ENCODE data around the gene BICRA. TPM values are rescaled to one million over a fixed set of nuclear protein-coding genes. Genes with fewer than 3 reads are reported as not detected.

The BICRA gene
- total RNA-seq, 1 experiment from 2014 or later, result 29.3 TPM

DNA sequence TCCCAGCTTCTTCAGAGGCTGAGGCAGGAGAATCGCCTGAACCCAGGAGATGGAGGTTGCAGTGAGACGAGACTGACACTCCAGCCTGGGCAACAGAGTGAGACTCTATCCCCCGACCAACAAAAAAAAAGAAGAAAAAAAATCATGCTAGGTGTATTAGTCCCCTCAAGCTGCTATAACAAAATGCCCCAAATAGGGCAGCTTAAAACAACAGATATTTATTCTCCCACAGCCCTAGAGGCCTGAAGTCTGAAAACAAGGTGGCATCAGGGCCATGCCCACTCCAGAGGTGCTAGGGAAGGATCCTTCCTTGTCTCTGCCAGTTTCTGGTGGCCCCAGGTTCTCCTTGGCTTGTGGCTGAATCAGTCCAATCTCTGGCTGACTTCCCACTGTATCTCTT lies 95.7 kb downstream of the BICRA start:
- TF ChIP-seq, protein P1, sequence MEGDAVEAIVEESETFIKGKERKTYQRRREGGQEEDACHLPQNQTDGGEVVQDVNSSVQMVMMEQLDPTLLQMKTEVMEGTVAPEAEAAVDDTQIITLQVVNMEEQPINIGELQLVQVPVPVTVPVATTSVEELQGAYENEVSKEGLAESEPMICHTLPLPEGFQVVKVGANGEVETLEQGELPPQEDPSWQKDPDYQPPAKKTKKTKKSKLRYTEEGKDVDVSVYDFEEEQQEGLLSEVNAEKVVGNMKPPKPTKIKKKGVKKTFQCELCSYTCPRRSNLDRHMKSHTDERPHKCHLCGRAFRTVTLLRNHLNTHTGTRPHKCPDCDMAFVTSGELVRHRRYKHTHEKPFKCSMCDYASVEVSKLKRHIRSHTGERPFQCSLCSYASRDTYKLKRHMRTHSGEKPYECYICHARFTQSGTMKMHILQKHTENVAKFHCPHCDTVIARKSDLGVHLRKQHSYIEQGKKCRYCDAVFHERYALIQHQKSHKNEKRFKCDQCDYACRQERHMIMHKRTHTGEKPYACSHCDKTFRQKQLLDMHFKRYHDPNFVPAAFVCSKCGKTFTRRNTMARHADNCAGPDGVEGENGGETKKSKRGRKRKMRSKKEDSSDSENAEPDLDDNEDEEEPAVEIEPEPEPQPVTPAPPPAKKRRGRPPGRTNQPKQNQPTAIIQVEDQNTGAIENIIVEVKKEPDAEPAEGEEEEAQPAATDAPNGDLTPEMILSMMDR (conservative IDR thresholded peaks at IDR 0.05), result no peak
- Histone ChIP-seq H3K9ac (ENCODE audit: extremely low read depth, insufficient read length, low read length) (no peak overlapping the region), H3K23ac (ENCODE audit: insufficient read length, low read depth, low read length) (no peak overlapping the region), H4K91ac (ENCODE audit: insufficient read length, low read depth, low read length) (no peak overlapping the region), H4K20me1 (ENCODE audit: control insufficient read depth, insufficient read depth, insufficient read length) (no peaks in the 10 kb centered on the region), H2AK5ac (ENCODE audit: insufficient read length, low read length) (no peak overlapping the region), H4K5ac (ENCODE audit: insufficient read length, low read depth, low read length) (no peak overlapping the region), H3K14ac (ENCODE audit: insufficient read depth, low read length) (no peak overlapping the region), H2BK5ac (ENCODE audit: insufficient read length, low read length) (no peak overlapping the region), H3T11ph (ENCODE audit: low read length) (no peak overlapping the region), H3K27ac (ENCODE audit: insufficient read length, low read depth, low read length) (no peak overlapping the region), H3K27me3 (ENCODE audit: insufficient read depth, low read length) (no peaks in the 10 kb centered on the region), H3K79me2 (ENCODE audit: insufficient read depth, low read length) (no peaks in the 10 kb centered on the region), H3K18ac (ENCODE audit: insufficient read length, low read depth, low read length) (no peak overlapping the region), H4K8ac (replicated peaks; ENCODE audit: insufficient read length, low read depth, low read length) (no peak overlapping the region), H2BK15ac (ENCODE audit: low read depth, low read length) (no peak overlapping the region), H3K23me2 (ENCODE audit: insufficient read length, low read depth, low read length, poor library complexity, severe bottlenecking) (no peaks in the 10 kb centered on the region), H3K4me1 (ENCODE audit: insufficient read depth, low read length) (no peaks in the 10 kb centered on the region), H3K4me2 (ENCODE audit: insufficient read depth, insufficient read length, low read length) (no peak overlapping the region), H3K56ac (ENCODE audit: insufficient read length, low read depth, low read length) (no peak overlapping the region), H3K79me1 (ENCODE audit: insufficient read depth, low read depth, low read length, poor library complexity, severe bottlenecking) (no peaks in the 10 kb centered on the region), H2BK120ac (ENCODE audit: low read depth, low read length, poor library complexity, severe bottlenecking) (no peak overlapping the region), H3K4ac (ENCODE audit: low read depth, low read length) (no peak overlapping the region), H2AFZ (ENCODE audit: low read length) (no peak overlapping the region), H3K9me3 (ENCODE audit: control insufficient read depth, low read depth, low read length) (no peaks in the 10 kb centered on the region), H2BK12ac (ENCODE audit: insufficient read length, low read depth, low read length) (no peak overlapping the region), H2BK20ac (ENCODE audit: low read depth, low read length, poor library complexity, severe bottlenecking) (no peak overlapping the region)
- H3K27ac Mint-ChIP-seq, result no peak overlapping the region
- no peak for DNase-seq
- no CpG with 5 or more reads among the region's 3 CpGs for WGBS (ENCODE audit: extremely low coverage, insufficient read length, low lambda C conversion rate)
- no peak overlapping the region for H3K4me3 Mint-ChIP-seq
- peaks cover 9 to 31% (median 31%) of the 10 kb centered on the region in 3 experiments; a peak in 6 of 7 replicates for H3K36me3 Mint-ChIP-seq (ENCODE audit: insufficient read depth in 1 of 3, low read depth in 3 of 3)
- peaks cover 4% of the 10 kb centered on the region; the same call in 1 of the 2 replicates for H3K27me3 Mint-ChIP-seq (ENCODE audit: low read depth)
- H3K4me1 Mint-ChIP-seq, result 0 out of 4 replicates have a peak, but pooled peaks cover 0 to 4% of the 10 kb centered on the region in 2 experiments
- H3K9me3 Mint-ChIP-seq, result no peaks in the 10 kb centered on the region; a peak in 1 of 5 replicates

Data from H9 (cell line).